ENCODE data around the gene MGMT. TPM values are rescaled to one million over a fixed set of nuclear protein-coding genes. Genes with fewer than 3 reads are reported as not detected.
"Not testable (repeated sequence)": the region's sequence is repeated elsewhere in the genome, so short reads cannot be mapped to it uniquely, and the experiment has no call there.

MGMT gene
- total and polyA plus RNA-seq, 5 donors from 2014 or later = 18.7 to 48.0 (median 35.2) TPM

DNA sequence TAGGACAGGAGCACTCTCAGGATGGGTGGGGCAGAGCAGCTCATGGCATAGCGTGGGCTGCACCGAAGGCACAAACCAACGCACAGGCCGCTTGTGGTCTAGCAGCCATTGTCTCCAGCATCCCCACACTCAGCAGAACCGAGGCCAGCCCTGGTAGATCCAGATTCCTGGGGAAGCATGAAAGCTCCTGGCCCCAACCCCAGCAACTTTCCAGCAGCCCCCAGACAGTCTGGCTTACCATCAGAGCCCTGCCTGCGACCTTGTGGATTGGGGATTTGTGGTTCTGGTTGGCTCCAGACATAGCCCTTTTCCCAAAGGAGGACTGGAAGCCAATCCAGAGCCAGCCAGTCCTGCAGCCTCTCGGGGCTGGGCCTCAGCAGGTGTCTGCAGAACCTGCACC is 33.8 kb upstream of the MGMT start:
- Mint-ChIP-seq H3K9me3 (peaks cover 0 to 1% (median 0%) of the 10 kb centered on the region in 7 donors), H3K27me3 (peaks cover 5% of the 10 kb centered on the region), H3K4me3 (no peak overlapping the region), H3K27ac (no peak overlapping the region), H3K4me1 (peaks cover 0 to 5% (median 0%) of the 10 kb centered on the region in 4 donors), H3K36me3 (no peaks in the 10 kb centered on the region)
- Histone ChIP-seq H3K4me3 (ENCODE audit: low read depth, low read length) (no peak overlapping the region), H3K4me1 (ENCODE audit: control insufficient read depth, insufficient read depth, low read length, poor library complexity, severe bottlenecking) (no peaks in the 10 kb centered on the region), H3K27ac (ENCODE audit: insufficient read depth, low read length, poor library complexity, severe bottlenecking) (no peak overlapping the region), H3K27me3 (ENCODE audit: control insufficient read depth, insufficient read depth, low read length) (peaks cover 4% of the 10 kb centered on the region), H3K9me3 (ENCODE audit: control insufficient read depth in 2 of 2, low read length in 2 of 2) (no peaks in the 10 kb centered on the region), H3K36me3 (ENCODE audit: control insufficient read depth, insufficient read depth, low read length) (no peaks in the 10 kb centered on the region)
- ATAC-seq (ENCODE audit: low read depth in 2 of 2) = no peak
- DNase-seq = no peak

DNA sequence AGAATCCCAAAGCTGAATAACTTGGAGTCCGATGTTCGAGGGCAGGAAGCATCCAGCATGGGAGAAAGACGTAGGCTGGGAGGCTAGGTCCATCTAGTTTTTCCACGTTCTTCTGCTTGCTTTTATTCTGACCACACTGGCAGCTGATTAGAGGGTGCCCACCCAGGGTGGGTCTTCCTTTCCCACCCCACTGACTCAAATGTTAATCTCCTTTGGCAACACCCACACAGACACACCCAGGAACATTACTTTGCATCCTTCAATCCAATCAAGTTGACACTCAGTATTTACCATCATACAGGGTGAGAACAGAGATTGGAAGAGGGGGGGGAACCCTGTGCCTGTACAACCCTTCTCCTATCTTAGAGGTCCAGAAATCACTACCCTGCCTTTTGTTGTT is 31.3 kb upstream of the MGMT start:
- not testable (repeated sequence) for H3K9me3 ChIP-seq (ENCODE audit: control insufficient read depth in 2 of 2, low read length in 2 of 2); H3K4me3 ChIP-seq (ENCODE audit: low read depth, low read length); H3K27ac ChIP-seq (ENCODE audit: insufficient read depth, low read length, poor library complexity, severe bottlenecking); DNase-seq; H3K27me3 Mint-ChIP-seq; H3K4me1 ChIP-seq (ENCODE audit: control insufficient read depth, insufficient read depth, low read length, poor library complexity, severe bottlenecking); ATAC-seq (ENCODE audit: low read depth in 2 of 2); H3K27me3 ChIP-seq (ENCODE audit: control insufficient read depth, insufficient read depth, low read length); H3K9me3 Mint-ChIP-seq; H3K36me3 ChIP-seq (ENCODE audit: control insufficient read depth, insufficient read depth, low read length); H3K27ac Mint-ChIP-seq; H3K4me1 Mint-ChIP-seq; H3K36me3 Mint-ChIP-seq; H3K4me3 Mint-ChIP-seq

DNA sequence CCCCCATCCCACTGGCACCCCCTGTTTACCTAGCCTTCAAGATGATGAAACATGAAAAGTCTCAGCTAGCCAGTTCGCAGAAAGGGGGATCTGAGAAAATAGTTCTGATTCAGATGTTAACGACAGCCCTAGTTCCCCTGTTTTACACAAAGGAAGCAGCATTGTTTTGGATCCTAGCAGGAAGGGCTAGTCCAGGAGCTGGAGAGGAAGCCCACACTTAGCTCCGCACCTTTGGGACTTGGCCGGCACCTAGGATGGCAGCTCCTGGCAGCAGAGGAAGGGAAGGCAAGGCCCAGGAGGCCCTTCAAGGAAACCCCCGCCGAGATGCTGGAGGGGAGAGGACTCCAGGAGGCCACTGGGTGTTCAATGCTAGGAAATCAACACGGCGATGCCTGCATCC is 29.0 kb upstream of the MGMT start:
- no peaks in the 10 kb centered on the region for H3K27me3 ChIP-seq (ENCODE audit: control insufficient read depth, insufficient read depth, low read length)
- H3K36me3 Mint-ChIP-seq = no peaks in the 10 kb centered on the region
- peaks cover 0 to 1% (median 0%) of the 10 kb centered on the region in 7 donors for H3K9me3 Mint-ChIP-seq

DNA sequence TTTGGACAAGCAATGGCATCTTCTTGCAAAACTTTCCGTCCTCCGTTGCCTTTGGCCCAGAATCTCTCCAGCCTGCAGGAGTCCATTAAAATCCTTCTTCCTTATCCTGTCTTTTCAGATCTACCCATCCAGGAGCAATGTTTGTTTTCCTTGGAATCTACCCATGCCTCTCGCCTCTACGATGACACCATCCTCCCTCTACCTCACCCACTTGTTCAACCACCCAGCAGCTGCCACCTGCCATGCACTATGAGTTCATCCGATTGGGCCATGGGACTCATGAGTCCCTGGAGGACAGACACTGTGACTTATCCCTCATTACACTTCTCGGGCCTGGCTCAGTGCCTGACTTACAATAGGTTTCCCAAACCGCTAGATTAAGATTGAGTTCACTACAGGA is 26.8 kb upstream of the MGMT start:
- no peak overlapping the region for H3K27ac Mint-ChIP-seq
- no peaks in the 10 kb centered on the region for H3K4me1 ChIP-seq (ENCODE audit: control insufficient read depth, insufficient read depth, low read length, poor library complexity, severe bottlenecking)
- no peaks in the 10 kb centered on the region for H3K27me3 ChIP-seq (ENCODE audit: control insufficient read depth, insufficient read depth, low read length)
- H3K36me3 Mint-ChIP-seq = no peaks in the 10 kb centered on the region
- H3K4me3 Mint-ChIP-seq = no peak overlapping the region
- DNase-seq = no peak
- peaks cover 9% of the 10 kb centered on the region for H3K27me3 Mint-ChIP-seq
- no peak for ATAC-seq (ENCODE audit: low read depth in 2 of 2)
- H3K27ac ChIP-seq (ENCODE audit: insufficient read depth, low read length, poor library complexity, severe bottlenecking) = no peak overlapping the region
- H3K9me3 ChIP-seq (ENCODE audit: control insufficient read depth in 2 of 2, low read length in 2 of 2) = no peaks in the 10 kb centered on the region
- no peaks in the 10 kb centered on the region for H3K36me3 ChIP-seq (ENCODE audit: control insufficient read depth, insufficient read depth, low read length)
- H3K9me3 Mint-ChIP-seq = peaks cover 0 to 1% (median 0%) of the 10 kb centered on the region in 7 donors
- no peaks in the 10 kb centered on the region for H3K4me1 Mint-ChIP-seq
- no peak overlapping the region for H3K4me3 ChIP-seq (ENCODE audit: low read depth, low read length)

More for the DNA sequence above, 29.0 kb upstream of the MGMT start:
- Histone ChIP-seq H3K27ac (ENCODE audit: insufficient read depth, low read length, poor library complexity, severe bottlenecking) (no peak overlapping the region), H3K4me3 (ENCODE audit: low read depth, low read length) (no peak overlapping the region), H3K36me3 (ENCODE audit: control insufficient read depth, insufficient read depth, low read length) (no peaks in the 10 kb centered on the region), H3K4me1 (ENCODE audit: control insufficient read depth, insufficient read depth, low read length, poor library complexity, severe bottlenecking) (no peaks in the 10 kb centered on the region), H3K9me3 (ENCODE audit: control insufficient read depth in 2 of 2, low read length in 2 of 2) (no peaks in the 10 kb centered on the region)
- ATAC-seq (ENCODE audit: low read depth in 2 of 2) (no peak), DNase-seq (no peak)
- Mint-ChIP-seq H3K4me1 (no peaks in the 10 kb centered on the region), H3K4me3 (no peak overlapping the region), H3K27me3 (peaks cover 5% of the 10 kb centered on the region), H3K27ac (no peak overlapping the region)

DNA sequence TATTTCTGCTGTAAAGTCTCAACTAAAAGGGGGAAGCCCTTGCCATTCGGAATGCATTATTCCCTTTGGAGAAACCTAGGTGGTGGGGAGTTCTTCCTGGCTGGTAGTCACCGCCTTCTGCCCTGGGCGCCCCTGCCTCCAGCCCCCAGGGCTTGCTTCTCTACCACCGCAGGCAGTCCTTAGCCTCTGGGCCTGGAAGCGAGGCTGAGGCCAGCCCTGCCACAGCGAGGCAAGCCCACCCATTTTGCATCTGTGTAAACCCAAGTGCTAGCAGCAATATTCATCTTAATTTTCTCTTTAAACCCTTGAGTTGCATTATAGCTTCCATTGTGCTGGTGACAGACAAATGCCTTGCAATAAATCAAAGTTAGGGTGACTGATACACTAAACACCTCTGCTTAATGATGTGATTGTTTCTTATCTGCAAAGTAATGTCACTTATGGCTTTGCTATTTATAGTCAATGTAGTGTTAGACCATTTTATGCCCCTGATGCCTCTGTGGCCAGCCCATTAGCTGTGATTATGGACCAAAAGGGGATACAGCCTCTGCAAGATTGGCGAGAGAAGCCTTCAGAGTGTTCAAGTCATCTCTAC is 26.2 kb upstream of the MGMT start:
- no peaks in the 10 kb centered on the region for H3K27me3 ChIP-seq (ENCODE audit: control insufficient read depth, insufficient read depth, low read length)
- Mint-ChIP-seq H3K4me1 (no peaks in the 10 kb centered on the region), H3K4me3 (no peak overlapping the region), H3K36me3 (no peaks in the 10 kb centered on the region), H3K27ac (no peak overlapping the region), H3K27me3 (peaks cover 9% of the 10 kb centered on the region), H3K9me3 (no peaks in the 10 kb centered on the region)
- H3K4me1 ChIP-seq (ENCODE audit: control insufficient read depth, insufficient read depth, low read length, poor library complexity, severe bottlenecking) = no peaks in the 10 kb centered on the region
- no peaks in the 10 kb centered on the region for H3K9me3 ChIP-seq (ENCODE audit: control insufficient read depth in 2 of 2, low read length in 2 of 2)
- ATAC-seq (ENCODE audit: low read depth in 2 of 2) (no peak), DNase-seq (no peak)
- no peak overlapping the region for H3K27ac ChIP-seq (ENCODE audit: insufficient read depth, low read length, poor library complexity, severe bottlenecking)
- no peaks in the 10 kb centered on the region for H3K36me3 ChIP-seq (ENCODE audit: control insufficient read depth, insufficient read depth, low read length)
- H3K4me3 ChIP-seq (ENCODE audit: low read depth, low read length) = no peak overlapping the region

DNA sequence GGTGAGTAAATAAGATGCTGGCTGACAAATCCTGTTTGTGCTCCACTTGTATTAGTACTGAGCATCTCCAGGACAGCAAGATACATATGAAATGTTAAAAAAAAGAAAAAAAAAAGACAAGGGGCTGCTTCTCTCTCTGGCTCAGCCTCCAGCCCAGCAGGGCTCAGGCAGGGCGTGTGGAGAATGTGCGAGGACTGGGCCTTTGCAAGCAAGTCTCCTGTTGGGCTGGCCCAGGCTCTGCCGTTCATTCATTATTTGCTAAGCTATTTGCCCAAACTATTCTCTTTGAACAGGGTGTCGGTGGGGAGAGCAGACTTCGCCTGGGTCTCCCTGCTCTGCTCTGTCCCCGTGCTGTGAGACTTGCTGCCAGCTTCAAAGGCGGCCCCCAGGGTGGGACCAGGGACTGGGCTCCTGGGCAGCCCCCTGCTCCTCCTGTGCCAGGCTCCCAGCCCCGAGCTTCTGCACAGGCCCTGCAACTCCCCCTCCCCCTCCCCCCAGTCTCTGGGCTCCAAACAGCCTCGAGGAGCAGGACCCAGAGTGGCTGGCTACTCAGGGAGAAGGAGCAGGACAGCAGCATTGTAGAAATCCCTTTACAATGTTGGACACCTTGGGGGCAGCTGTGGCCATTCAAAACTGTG is 25.6 kb upstream of the MGMT start:
- H3K27ac ChIP-seq (ENCODE audit: insufficient read depth, low read length, poor library complexity, severe bottlenecking) = no peak overlapping the region
- H3K36me3 Mint-ChIP-seq = no peaks in the 10 kb centered on the region
- no peaks in the 10 kb centered on the region for H3K9me3 ChIP-seq (ENCODE audit: control insufficient read depth in 2 of 2, low read length in 2 of 2)
- H3K27me3 Mint-ChIP-seq = peaks cover 8% of the 10 kb centered on the region
- no peaks in the 10 kb centered on the region for H3K27me3 ChIP-seq (ENCODE audit: control insufficient read depth, insufficient read depth, low read length)
- H3K4me3 ChIP-seq (ENCODE audit: low read depth, low read length) = no peak overlapping the region
- no peak for DNase-seq
- no peak overlapping the region for H3K4me3 Mint-ChIP-seq
- H3K9me3 Mint-ChIP-seq = no peaks in the 10 kb centered on the region
- H3K4me1 Mint-ChIP-seq = no peaks in the 10 kb centered on the region
- H3K27ac Mint-ChIP-seq = no peak overlapping the region
- no peak for ATAC-seq (ENCODE audit: low read depth in 2 of 2)
- no peaks in the 10 kb centered on the region for H3K4me1 ChIP-seq (ENCODE audit: control insufficient read depth, insufficient read depth, low read length, poor library complexity, severe bottlenecking)
- H3K36me3 ChIP-seq (ENCODE audit: control insufficient read depth, insufficient read depth, low read length) = no peaks in the 10 kb centered on the region

DNA sequence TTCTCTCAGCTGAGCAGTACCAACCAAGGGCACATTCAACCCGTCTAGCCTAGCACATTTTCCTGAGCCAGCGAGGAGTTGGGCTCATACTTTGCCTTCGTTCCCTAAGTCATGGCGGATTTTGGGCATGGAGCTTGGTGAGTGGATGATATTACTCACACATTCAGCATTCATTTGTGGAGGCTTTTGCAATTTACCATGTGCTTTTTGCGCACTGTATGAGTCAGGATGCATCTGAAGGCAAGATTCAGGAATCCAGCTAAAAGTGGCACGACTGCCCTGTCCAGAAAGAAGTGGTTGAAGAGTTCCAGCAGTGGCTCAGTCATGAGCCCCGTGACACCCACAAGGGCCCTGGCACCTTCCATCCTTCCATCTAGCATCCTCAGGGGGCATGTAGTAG is 24.2 kb upstream of the MGMT start:
- peaks cover 14% of the 10 kb centered on the region for H3K27me3 Mint-ChIP-seq
- Histone ChIP-seq H3K4me3 (ENCODE audit: low read depth, low read length) (no peak overlapping the region), H3K4me1 (ENCODE audit: control insufficient read depth, insufficient read depth, low read length, poor library complexity, severe bottlenecking) (no peaks in the 10 kb centered on the region), H3K9me3 (ENCODE audit: control insufficient read depth in 2 of 2, low read length in 2 of 2) (no peaks in the 10 kb centered on the region), H3K36me3 (ENCODE audit: control insufficient read depth, insufficient read depth, low read length) (no peaks in the 10 kb centered on the region), H3K27me3 (ENCODE audit: control insufficient read depth, insufficient read depth, low read length) (no peaks in the 10 kb centered on the region), H3K27ac (ENCODE audit: insufficient read depth, low read length, poor library complexity, severe bottlenecking) (no peak overlapping the region)
- H3K27ac Mint-ChIP-seq = no peak overlapping the region
- ATAC-seq (ENCODE audit: low read depth in 2 of 2) = no peak
- H3K36me3 Mint-ChIP-seq = no peaks in the 10 kb centered on the region
- H3K4me3 Mint-ChIP-seq = no peak overlapping the region
- no peak for DNase-seq
- no peaks in the 10 kb centered on the region for H3K4me1 Mint-ChIP-seq
- no peaks in the 10 kb centered on the region for H3K9me3 Mint-ChIP-seq

DNA sequence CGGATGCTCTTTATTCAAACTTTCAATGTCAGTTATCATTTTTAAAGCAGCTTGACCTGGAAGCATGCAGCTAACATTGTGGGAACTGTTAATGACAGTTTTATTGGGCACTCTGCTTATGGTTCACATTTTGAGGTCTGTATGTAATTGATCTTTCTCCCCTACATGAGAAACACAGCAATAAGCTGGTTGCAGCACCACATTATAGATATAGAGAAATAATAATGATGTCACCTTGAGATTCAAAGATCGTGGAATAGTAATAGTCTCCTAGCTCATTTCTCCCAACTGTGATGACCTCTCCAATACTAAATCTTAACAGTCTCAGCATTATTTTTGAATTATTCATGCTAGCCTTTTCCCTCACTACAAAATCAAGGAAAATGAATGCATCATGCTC is 22.7 kb upstream of the MGMT start:
- ATAC-seq (ENCODE audit: low read depth in 2 of 2) (no peak), DNase-seq (no peak)
- Mint-ChIP-seq H3K27me3 (peaks cover 14% of the 10 kb centered on the region), H3K27ac (no peak overlapping the region), H3K4me3 (no peak overlapping the region), H3K9me3 (peaks cover 0 to 2% (median 0%) of the 10 kb centered on the region in 7 donors), H3K4me1 (no peaks in the 10 kb centered on the region), H3K36me3 (no peaks in the 10 kb centered on the region)
- Histone ChIP-seq H3K36me3 (ENCODE audit: control insufficient read depth, insufficient read depth, low read length) (no peaks in the 10 kb centered on the region), H3K4me3 (ENCODE audit: low read depth, low read length) (no peak overlapping the region), H3K4me1 (ENCODE audit: control insufficient read depth, insufficient read depth, low read length, poor library complexity, severe bottlenecking) (no peaks in the 10 kb centered on the region), H3K27ac (ENCODE audit: insufficient read depth, low read length, poor library complexity, severe bottlenecking) (no peak overlapping the region), H3K9me3 (ENCODE audit: control insufficient read depth in 2 of 2, low read length in 2 of 2) (no peaks in the 10 kb centered on the region), H3K27me3 (ENCODE audit: control insufficient read depth, insufficient read depth, low read length) (no peaks in the 10 kb centered on the region)
